ENCODE measurements around the gene SAP30BP.
"Not testable (repeated sequence)": the region's sequence is repeated elsewhere in the genome, so short reads cannot be mapped to it uniquely, and the experiment has no call there.

SAP30BP gene

DNA sequence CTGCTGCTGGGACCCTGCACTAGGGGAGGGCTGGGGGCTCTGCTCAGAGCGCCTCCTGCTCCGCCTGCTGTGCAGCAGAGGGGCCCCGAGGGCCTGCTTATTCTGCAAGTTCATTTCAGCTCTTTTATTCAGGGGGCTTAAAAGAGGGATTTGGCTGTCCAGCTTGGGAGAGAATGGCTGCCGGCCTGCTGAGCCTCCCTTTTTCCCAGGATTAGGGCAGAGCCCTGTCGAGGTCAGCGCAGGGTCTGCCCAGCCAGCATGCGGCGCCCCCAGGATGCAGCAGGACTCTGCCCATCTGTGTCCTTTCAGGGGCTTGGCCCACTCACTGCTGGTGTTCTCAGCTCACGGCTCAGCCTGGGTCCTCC, 32.8 kb upstream of the SAP30BP start:
- DNase-seq (ENCODE audit: low spot score): no peak

DNA sequence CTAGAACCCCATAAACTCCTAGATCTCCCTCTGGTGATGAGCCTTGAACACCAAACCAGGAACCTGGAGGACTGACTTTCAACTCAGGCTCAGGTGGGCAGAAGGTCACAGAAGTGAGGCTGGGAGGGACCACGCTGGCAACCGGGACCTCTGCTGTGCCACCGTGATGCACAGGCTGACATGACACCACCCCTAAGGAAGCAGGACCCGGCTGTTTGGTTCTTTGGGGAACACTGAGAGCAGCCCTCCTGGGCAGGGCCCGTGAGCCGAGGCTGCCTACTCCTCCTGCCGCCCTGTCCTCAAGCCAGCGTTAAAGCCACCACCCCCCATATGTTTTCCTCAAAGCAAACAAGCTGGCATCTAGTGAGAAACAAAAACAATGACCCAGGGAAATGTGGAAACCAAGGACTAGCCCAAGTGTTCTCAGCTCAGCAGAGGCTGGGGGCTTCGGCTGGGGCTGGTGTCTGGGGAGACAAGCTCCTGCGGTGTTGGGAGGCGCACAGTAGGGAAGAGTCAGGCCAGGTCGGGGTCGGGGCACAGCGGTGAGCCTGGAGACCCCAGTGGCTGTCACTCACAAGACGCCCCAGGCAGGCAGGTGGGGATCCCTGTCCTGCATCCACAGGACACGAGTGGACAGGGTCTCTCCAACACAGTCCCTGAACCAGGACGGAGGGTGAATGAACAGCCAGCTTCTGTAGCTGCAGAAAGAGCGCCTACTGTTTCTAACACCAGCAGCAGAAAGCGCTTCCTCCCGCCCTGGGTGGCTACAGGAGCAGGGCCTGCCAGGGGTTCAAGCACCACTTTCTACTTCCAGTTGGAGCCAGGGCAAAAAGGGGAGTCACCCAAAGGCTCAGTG, 32.2 kb upstream of the SAP30BP start:
- DNase-seq (ENCODE audit: low spot score): no peak

- DNase-seq (ENCODE audit: low spot score): no peak
These were observed 31.4 kb upstream of the SAP30BP start for GRCh38 chr17:75635610-75636202.

GRCh38 chr17:75636381-75637142, 30.6 kb upstream of the SAP30BP start:
- DNase-seq (ENCODE audit: low spot score): no peak

GRCh38 chr17:75637143-75637538, 30.0 kb upstream of the SAP30BP start:
- no peak for DNase-seq (ENCODE audit: low spot score)

DNA sequence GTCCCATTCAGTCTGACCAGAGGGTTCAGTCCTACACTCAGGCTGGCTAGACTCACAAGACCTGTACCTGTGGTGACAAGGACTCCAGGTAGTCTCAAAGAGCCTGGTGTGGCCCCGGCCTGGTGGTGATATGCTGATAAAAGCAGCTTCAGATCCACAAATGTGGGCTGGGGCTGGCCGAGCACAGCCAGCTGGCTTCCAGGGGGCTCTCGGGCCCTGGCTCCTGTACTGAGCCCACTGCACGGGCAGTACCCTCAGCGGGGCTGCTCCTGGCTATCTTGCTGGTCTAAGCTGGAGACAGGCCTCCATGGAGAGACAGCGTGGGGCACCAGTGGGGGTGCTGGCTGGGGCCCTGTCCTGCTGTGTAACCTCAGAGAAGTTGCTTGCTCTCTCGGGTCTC, 29.6 kb upstream of the SAP30BP start:
- DNase-seq (ENCODE audit: low spot score): no peak

GRCh38 chr17:75638039-75638438, 29.1 kb upstream of the SAP30BP start:
- DNase-seq (ENCODE audit: low spot score): not testable (repeated sequence)

DNA sequence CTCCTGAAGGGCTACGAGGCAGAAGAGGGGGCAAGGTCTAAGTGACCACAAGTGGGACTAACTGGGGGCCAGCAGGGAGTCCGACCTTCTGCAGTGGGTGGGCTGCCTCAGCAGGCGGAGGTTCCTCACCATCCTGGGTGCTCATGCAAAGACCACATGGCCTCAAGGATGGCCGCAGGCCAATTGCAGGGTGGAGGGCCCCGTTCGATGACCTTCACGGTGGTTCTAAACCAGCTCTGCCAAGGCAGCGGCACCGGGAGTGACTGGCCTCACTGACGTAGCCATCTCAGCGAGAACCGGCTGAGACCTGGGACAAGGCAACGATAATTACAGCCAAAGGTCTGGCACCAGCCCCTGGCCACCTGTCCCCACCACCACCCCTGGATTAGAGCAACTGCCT, 28.2 kb upstream of the SAP30BP start:
- DNase-seq (ENCODE audit: low spot score): no peak

DNA sequence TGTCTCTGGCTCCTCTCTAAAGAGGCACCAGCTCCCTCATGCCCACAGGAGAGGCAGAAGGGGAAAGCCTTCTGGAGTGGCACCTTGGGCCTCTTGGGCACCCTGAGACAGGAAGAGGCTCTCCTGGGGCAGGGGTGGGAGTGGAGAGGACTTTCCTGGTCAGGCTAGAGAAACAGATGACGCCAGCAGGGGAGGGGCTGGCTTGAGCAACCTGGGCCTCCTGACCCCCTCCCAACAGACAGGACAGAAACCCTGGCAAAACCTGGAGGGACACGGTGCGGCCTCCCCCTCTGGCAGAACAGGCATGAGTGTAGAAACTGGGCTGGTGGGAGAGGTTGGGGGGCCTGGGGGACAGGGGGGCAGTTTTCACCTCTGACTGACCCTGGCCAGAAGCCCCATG, 27.8 kb upstream of the SAP30BP start:
- peak; percentile 23 for DNase-seq (ENCODE audit: low spot score)

GRCh38 chr17:75639771-75640555, 27.2 kb upstream of the SAP30BP start:
- peak; percentile 50 for DNase-seq (ENCODE audit: low spot score)

- no peak for DNase-seq (ENCODE audit: low spot score)
These were observed 26.5 kb upstream of the SAP30BP start for GRCh38 chr17:75640556-75641119.

- peak; percentile 69 for DNase-seq (ENCODE audit: low spot score)
These were observed 25.8 kb upstream of the SAP30BP start for GRCh38 chr17:75641343-75641742.

GRCh38 chr17:75642182-75642783, 24.9 kb upstream of the SAP30BP start:
- peak; percentile 36 for DNase-seq (ENCODE audit: low spot score)

DNA sequence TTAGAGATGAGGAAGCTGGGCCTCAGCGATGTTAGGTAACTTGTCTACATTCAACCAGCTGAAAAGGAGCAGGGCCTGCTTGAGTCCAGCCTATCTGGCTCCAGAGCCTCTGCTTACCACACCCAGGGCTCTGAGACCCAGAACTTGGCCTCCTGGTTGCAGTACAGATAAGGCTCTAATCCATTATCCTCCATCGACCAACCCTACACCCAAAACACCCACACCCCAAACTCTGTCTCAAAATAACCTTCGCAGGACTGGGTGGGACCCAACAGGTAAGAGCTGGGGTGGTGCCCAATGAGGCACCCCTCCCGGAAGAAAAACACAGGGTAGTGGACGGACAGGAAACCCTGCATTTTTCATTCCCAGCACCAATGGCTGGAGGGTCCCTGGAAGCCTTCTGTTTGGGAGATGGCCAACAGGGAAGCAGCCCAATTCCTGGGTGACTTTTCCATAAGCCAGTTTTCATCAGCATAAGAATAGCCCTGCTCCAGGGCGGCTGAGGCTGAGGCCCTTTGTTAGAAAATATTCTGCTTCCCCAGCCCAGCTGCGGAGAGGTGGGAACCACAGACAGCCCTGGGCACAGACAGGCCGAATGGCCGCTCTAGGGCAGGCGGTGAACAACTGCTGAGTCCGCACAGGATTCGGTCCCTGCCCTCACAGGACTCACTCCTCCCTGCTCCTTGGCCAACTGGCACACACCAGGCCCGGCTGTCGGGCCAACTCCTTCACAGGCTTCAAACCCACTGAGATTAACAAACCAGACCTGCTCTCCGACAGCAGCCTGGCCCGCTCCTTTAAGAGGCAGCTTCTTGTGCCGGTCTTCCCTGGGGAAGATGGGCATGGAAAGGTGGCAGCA, 24.1 kb upstream of the SAP30BP start:
- DNase-seq (ENCODE audit: low spot score): no peak

DNA sequence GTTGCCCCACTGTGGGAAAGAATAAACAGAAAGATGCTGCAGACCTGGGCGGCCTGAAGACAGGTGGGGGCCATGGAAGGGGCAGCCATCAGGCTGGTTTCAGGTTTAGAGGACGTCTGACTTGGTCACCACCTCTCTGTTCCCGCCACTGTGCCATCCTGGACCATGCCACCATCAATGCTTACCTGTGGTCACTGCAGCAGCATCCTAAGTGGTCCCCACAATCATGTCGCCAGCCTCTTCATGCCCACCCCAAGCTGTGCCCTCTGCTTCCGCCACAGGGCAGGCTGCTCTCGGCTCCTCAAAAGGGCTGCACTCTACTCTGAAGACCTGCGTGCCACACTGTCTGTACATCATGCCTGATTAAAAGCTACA, 23.5 kb upstream of the SAP30BP start:
- no peak for DNase-seq (ENCODE audit: low spot score)

GRCh38 chr17:75645501-75645888, 21.6 kb upstream of the SAP30BP start:
- DNase-seq (ENCODE audit: low spot score): peak; percentile 98

- peak; percentile 98 for DNase-seq (ENCODE audit: low spot score)
These were observed 21.1 kb upstream of the SAP30BP start for GRCh38 chr17:75645889-75646637.

GRCh38 chr17:75646638-75646992, 20.5 kb upstream of the SAP30BP start:
- no peak for DNase-seq (ENCODE audit: low spot score)

GRCh38 chr17:75647061-75647460, 20.1 kb upstream of the SAP30BP start:
- no peak for DNase-seq (ENCODE audit: low spot score)

DNA sequence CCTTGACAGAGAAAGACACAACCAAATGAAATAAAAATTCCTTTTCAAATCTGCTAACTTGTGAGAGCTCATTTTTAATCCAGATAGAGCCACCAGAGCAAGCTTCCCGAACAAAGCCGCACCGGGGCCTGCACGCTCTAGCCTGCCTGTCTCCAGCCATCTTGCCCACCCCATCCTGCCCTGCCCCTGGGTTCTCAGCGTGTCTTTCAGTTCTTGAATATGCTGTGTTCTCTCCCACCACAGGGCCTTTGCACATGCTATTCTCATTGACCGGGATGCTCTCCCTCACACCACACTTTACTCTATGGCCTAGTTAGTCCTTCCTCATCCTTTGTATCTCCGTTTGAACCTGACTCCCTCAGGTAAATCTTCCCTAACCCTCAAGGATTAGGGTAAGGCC, 19.2 kb upstream of the SAP30BP start:
- no peak for DNase-seq (ENCODE audit: low spot score)

Data from kidney tubule cell (primary cell).